Hepatocyte (in vitro differentiated cells): ENCODE data around the gene RIT2. TPM values are rescaled to one million over a fixed set of nuclear protein-coding genes. Genes with fewer than 3 reads are reported as not detected.

Experiments used
- DNase-seq: peaks from one replicate; pipeline ENCODE4 v3.0.0-alpha.2; 2016; ENCODE audit warnings: low spot score
- H2AFZ ChIP-seq: fragments of 200-600 bp; sonication (generic); 2 replicates; pipeline ENCODE4 v1.6.0; 2016; ENCODE audit warnings: antibody characterized with exemption, mild to moderate bottlenecking
- H3K27ac ChIP-seq: fragments of 200-600 bp; sonication (generic); 2 replicates; pipeline ENCODE4 v1.5.1; 2016; ENCODE audit warnings: mild to moderate bottlenecking
- H3K27me3 ChIP-seq: fragments of 200-600 bp; sonication (generic); 2 replicates; pipeline ENCODE4 v1.6.1; 2016
- H3K36me3 ChIP-seq: fragments of 200-600 bp; sonication (generic); replicated peaks from 2 replicates; pipeline ENCODE4 v1.5.1; 2016; ENCODE audit warnings: low read depth; ENCODE audit not compliant: insufficient read depth
- H3K4me1 ChIP-seq: fragments of 200-600 bp; sonication (generic); 2 replicates; pipeline ENCODE4 v1.5.1; 2016; ENCODE audit warnings: mild to moderate bottlenecking, moderate library complexity; ENCODE audit not compliant: insufficient read depth
- H3K4me2 ChIP-seq: fragments of 200-600 bp; sonication (generic); 2 replicates; pipeline ENCODE4 v1.6.0; 2016
- H3K4me3 ChIP-seq: fragments of 200-600 bp; sonication (generic); 2 replicates; pipeline ENCODE4 v1.5.1; 2016; ENCODE audit warnings: mild to moderate bottlenecking
- H3K79me2 ChIP-seq: fragments of 200-600 bp; sonication (generic); 2 replicates; pipeline ENCODE4 v1.6.0; 2017; ENCODE audit warnings: mild to moderate bottlenecking
- H3K9me2 ChIP-seq: fragments of 200-600 bp; sonication (generic); replicated peaks from 2 replicates; pipeline ENCODE4 v1.6.0; 2017; ENCODE audit warnings: mild to moderate bottlenecking; ENCODE audit not compliant: insufficient read depth
- H3K9me3 ChIP-seq: fragments of 200-600 bp; sonication (generic); 2 replicates; pipeline ENCODE4 v1.5.1; 2016; ENCODE audit warnings: low read depth, mild to moderate bottlenecking
- H4K20me1 ChIP-seq: fragments of 200-600 bp; sonication (generic); 2 replicates; pipeline ENCODE4 v1.6.0; 2016; ENCODE audit warnings: mild to moderate bottlenecking; ENCODE audit not compliant: insufficient read depth, poor library complexity, severe bottlenecking
- EZH2 ChIP-seq: fragments of 200-600 bp; sonication (generic); IDR thresholded peaks from 2 replicates; pipeline ENCODE4 v1.6.1; 2016; ENCODE audit warnings: antibody characterized with exemption, mild to moderate bottlenecking, borderline replicate concordance
- EZH2phosphoT487 ChIP-seq: fragments of 200-600 bp; sonication (generic); IDR thresholded peaks from one replicate; pipeline ENCODE4 v1.6.1; 2018; ENCODE audit warnings: antibody characterized with exemption, mild to moderate bottlenecking, low read depth, moderate library complexity; ENCODE audit not compliant: unreplicated experiment, severe bottlenecking
- WGBS: methylation state at CpG from one replicate; pipeline ENCODE4 v1.1.6; 2016; ENCODE audit warnings: low lambda C conversion rate; ENCODE audit errors: missing lambda C conversion rate; 5-methylcytosine and 5-hydroxymethylcytosine counted together
- polyA plus RNA-seq: library from polyadenylated mRNA; unstranded; fragments of >200 nt; fragmentation: Nextera tagmentation; extraction: Ambion mirVana; gene quantifications from 2 replicates; pipeline ENCODE4 v1.2.1, GENCODE V29; 2016
- total RNA-seq: library from RNA; depleted of rRNA; stranded (reverse); fragments of >200 nt; gene quantifications from 2 replicates; pipeline ENCODE4 v1.2.3, GENCODE V29; 2014
- TF ChIP-seq, protein P1 (sequence below): fragments of 200-600 bp; sonication (generic); IDR thresholded peaks from 2 replicates; pipeline ENCODE4 v1.5.1; 2016; ENCODE audit warnings: antibody characterized with exemption, mild to moderate bottlenecking; ENCODE audit not compliant: poor library complexity

The RIT2 gene
- total and polyA plus RNA-seq, 2 experiments from 2014 or later, result not detected

DNA sequence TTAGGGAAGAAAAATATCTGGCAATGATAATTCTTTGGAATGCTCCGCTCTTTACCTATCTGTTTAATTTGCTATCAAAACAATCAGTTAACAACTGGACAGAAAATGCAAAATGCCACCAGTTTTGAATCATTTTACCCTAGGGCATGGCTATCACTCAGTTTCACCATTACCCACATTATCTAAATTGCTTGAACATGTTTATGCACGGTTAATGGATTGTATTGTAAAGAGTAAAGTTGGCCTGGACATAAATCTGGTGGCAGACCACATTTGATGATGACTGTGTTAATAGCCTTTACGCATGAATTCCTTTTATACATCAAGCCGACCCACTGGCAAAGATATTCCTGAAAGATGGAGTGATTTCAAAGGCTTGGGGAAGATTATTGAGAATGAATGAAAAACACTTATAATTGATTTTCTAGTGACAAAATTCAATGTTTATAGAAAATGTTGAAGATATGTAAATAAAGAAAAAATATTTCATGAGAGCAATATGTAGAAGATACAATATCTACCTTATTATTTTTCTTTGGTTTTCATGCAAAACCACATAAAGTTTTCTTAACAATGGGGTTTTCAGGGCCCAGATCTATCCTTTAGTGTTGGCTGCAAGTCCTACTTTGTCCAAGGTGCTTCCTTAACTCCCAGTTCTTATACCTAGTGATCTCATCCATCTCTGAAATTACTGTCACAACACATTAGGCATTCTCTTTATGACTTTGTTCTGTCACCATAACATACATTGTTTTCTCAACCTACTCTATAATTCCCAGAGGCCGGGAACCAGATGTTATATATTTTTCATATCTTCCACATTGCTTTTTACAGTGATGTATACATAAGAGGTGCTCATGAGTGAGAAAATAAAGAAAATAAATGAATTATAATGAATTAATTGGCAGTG lies 265.1 kb downstream of the RIT2 start:
- H3K36me3 ChIP-seq, result no peaks in the 10 kb centered on the region
- no peaks in the 10 kb centered on the region for H3K27me3 ChIP-seq
- TF ChIP-seq, protein P1, sequence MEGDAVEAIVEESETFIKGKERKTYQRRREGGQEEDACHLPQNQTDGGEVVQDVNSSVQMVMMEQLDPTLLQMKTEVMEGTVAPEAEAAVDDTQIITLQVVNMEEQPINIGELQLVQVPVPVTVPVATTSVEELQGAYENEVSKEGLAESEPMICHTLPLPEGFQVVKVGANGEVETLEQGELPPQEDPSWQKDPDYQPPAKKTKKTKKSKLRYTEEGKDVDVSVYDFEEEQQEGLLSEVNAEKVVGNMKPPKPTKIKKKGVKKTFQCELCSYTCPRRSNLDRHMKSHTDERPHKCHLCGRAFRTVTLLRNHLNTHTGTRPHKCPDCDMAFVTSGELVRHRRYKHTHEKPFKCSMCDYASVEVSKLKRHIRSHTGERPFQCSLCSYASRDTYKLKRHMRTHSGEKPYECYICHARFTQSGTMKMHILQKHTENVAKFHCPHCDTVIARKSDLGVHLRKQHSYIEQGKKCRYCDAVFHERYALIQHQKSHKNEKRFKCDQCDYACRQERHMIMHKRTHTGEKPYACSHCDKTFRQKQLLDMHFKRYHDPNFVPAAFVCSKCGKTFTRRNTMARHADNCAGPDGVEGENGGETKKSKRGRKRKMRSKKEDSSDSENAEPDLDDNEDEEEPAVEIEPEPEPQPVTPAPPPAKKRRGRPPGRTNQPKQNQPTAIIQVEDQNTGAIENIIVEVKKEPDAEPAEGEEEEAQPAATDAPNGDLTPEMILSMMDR, result no peak
- WGBS, result 66% methylated on average over 5 of the region's 5 CpGs
- H2AFZ ChIP-seq, result no peak overlapping the region
- no peak overlapping the region for H3K27ac ChIP-seq
- DNase-seq, result no peak
- no peaks in the 10 kb centered on the region for H4K20me1 ChIP-seq
- H3K79me2 ChIP-seq, result no peaks in the 10 kb centered on the region
- no peaks in the 10 kb centered on the region for H3K9me3 ChIP-seq
- no peak overlapping the region for H3K4me2 ChIP-seq
- H3K4me3 ChIP-seq, result no peak overlapping the region
- no peaks in the 10 kb centered on the region for H3K9me2 ChIP-seq
- H3K4me1 ChIP-seq, result no peaks in the 10 kb centered on the region

DNA sequence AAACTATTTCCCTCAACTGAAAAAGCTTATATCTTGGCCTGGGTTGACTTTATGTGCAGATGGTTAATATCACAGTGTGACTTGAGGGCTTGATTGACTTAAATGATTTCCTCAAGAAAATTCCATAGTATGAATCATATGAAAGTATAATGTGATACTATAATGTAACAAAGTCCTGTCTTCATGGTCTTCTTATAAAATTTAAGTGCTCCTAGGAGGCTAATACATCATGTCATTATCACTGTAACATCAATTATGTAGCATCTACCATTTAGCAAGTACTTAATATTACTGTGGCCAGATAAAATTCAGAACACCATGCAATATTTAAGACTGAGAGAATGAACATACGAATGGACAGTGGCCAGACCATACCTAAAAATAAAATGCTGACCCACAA lies 276.1 kb downstream of the RIT2 start:
- H3K4me3 ChIP-seq, result no peak overlapping the region
- no peak for TF ChIP-seq EZH2
- no peak for TF ChIP-seq EZH2phosphoT487
- TF ChIP-seq, protein P1, result no peak
- 88% methylated on average over 1 of the region's 1 CpG for WGBS
- DNase-seq, result no peak
- no peaks in the 10 kb centered on the region for H3K27me3 ChIP-seq
- H3K4me1 ChIP-seq, result no peaks in the 10 kb centered on the region
- no peak overlapping the region for H3K4me2 ChIP-seq
- H3K27ac ChIP-seq, result no peak overlapping the region
- H2AFZ ChIP-seq, result no peak overlapping the region
- H4K20me1 ChIP-seq, result no peaks in the 10 kb centered on the region
- no peaks in the 10 kb centered on the region for H3K9me3 ChIP-seq
- H3K79me2 ChIP-seq, result no peaks in the 10 kb centered on the region
- no peaks in the 10 kb centered on the region for H3K9me2 ChIP-seq
- H3K36me3 ChIP-seq, result no peaks in the 10 kb centered on the region

DNA sequence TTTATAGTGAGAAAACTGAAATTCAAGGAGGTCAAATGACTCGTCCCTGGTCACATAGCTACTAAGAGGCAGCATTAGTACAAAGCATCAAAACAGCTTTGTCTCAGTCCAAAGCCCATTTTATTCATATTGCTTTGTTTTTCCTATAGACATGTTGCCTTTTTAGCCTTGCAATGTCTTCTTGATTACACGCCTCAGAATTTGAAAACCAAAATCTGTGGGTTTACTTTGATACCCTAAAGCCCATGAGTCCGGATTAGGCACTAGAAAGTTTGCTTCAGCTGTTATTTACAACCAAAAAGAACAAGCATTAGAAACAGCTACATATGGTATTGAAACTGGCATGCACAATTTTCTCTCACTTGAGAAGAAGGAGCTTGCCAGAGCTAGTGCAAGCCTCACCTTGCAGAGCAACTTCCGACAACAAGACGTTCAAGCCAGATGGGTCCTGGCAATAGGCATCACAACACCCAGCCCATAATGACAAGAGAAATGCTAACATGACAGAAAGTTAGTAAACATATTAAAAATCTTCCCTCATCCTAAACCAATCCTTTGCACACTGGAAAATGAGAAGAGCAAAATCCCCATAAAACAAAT lies 276.8 kb downstream of the RIT2 start:
- Histone ChIP-seq H3K79me2 (no peaks in the 10 kb centered on the region), H3K27ac (no peak overlapping the region), H3K9me3 (no peaks in the 10 kb centered on the region), H3K4me3 (no peak overlapping the region), H3K27me3 (no peaks in the 10 kb centered on the region), H3K4me1 (no peaks in the 10 kb centered on the region), H3K4me2 (no peak overlapping the region), H4K20me1 (no peaks in the 10 kb centered on the region), H2AFZ (no peak overlapping the region), H3K36me3 (no peaks in the 10 kb centered on the region), H3K9me2 (no peaks in the 10 kb centered on the region)
- no peak for TF ChIP-seq EZH2phosphoT487
- TF ChIP-seq EZH2, result no peak
- TF ChIP-seq, protein P1, result no peak
- WGBS, result 86% methylated on average over 5 of the region's 5 CpGs
- no peak for DNase-seq
